PC-3 (cell line): ENCODE results near the gene EHMT1.

ENCODE experiments used
- CTCF ChIP-seq: fragments of 300-600 bp; sonication (generic); conservative IDR thresholded peaks from 2 replicates; pipeline ENCODE4 v1.5.1; 2017; ENCODE audit warnings: antibody characterized with exemption, low read depth, mild to moderate bottlenecking, low read length
- EZH2 ChIP-seq: fragments of 300-600 bp; sonication (generic); IDR thresholded peaks from one replicate; pipeline ENCODE4 v1.6.1; 2017; ENCODE audit warnings: antibody characterized with exemption, mild to moderate bottlenecking, low read length; ENCODE audit not compliant: unreplicated experiment
- EZH2phosphoT487 ChIP-seq: fragments of 300-600 bp; sonication (generic); IDR thresholded peaks from 2 replicates; pipeline ENCODE4 v1.6.1; 2018; ENCODE audit warnings: mild to moderate bottlenecking, antibody characterized with exemption, low read length, borderline replicate concordance

- TF ChIP-seq CTCF: no peak
- TF ChIP-seq EZH2phosphoT487: no peak
- no peak for TF ChIP-seq EZH2
Measured at GRCh38 chr9:137581361-137582285, 37.2 kb upstream of the EHMT1 start.
